Fibroblast of gingiva (primary cell): ENCODE measurements around the gene TMC2.

Experiments used
- DNase-seq: peaks from one replicate; pipeline ENCODE4 v3.0.0-alpha.2; 2011; ENCODE audit warnings: low read depth

The TMC2 gene

DNA sequence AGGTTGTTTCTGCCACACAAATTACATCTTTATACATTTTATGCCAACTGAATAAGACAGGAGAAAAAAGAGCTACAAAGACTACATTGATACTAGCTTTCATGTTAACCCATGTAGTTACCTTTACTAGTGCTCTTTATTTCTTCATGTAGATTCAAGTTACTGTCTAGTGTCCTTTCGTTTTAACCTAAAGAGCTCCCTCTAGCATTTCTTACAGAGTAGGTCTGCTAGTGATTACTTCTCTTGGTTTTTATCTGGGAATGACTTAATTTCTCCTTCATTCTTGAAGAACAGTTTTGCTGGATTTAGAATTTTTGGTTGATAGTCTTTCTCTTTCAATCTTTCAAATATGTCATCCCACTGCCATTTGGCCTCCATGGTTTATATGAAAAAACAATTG lies 94.9 kb downstream of the TMC2 start:
- no peak for DNase-seq

DNA sequence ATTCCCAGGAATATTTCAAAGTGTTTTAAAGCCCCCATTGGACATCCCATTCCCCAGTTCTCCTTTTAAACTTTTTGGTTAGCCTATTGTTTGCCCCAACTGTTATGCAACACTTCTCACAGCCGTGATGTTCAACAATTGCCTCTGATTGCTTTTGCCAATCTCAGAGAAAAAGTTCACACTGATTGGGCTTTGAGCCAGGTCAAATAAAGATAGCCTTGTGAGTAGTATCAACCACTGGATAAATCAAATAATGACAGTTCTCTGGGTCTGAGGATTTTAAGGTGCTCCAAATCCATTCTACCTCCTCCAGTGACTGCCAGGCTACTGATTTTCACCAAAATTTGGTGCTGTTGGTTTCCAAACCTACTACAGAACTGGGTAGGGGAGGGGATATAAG lies 97.0 kb downstream of the TMC2 start:
- DNase-seq: no peak

DNA sequence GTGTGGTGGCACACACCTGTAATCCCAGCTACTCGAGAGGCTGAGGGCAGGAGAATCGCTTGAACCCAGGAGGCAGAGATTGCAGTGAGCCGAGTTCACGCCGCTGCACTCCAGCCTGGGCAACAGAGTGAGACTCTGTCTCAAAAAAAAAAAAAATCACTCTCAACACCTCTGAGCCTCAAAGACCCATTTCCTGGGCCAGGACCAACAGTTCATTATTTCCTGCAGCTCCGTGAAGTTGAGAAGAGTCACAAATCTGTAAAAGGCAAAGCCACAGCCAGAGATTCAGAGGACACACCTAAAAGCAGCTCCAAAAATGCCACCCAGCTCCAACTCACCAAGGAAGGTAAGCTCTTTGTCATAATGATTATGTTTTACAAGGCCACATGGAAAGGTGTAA lies 100.9 kb downstream of the TMC2 start:
- no peak for DNase-seq

DNA sequence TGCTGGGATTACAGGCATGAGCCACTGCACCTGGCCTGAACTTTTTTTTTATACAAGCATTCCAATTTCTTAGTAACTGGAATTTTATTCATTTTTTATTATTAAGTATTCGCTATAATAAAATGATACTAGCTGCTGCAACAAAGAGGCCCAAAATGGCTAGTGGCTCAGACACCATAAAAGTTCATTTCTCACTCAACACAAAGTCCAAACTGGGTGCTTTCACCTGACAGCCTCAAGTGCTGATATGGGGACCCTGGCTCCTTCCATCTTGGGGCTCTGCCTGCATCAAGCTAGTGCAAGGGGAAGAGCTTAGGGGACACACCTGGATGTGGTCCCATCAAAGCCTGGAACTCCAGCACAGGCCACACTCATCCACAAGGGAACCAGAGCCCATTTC lies 103.9 kb downstream of the TMC2 start:
- DNase-seq: no peak

DNA sequence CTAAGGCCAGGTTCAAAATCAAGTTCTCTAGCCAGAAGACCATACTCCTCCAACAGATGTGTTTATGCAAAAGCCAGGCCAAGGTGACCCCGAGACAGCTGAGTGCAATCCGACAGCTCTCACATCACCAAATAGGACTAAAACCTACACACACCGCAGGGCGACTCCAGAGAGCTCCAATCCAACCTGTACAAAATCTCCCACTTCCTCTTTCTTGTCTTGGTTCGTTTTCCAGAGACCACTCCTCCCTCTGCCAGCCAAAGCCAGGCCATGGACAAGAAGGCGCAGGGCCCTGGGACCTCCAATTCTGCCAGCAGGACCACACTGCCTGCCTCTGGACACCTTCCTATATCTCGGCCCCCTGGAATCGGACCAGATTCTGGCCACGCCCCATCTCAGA lies 104.5 kb downstream of the TMC2 start:
- no peak for DNase-seq

DNA sequence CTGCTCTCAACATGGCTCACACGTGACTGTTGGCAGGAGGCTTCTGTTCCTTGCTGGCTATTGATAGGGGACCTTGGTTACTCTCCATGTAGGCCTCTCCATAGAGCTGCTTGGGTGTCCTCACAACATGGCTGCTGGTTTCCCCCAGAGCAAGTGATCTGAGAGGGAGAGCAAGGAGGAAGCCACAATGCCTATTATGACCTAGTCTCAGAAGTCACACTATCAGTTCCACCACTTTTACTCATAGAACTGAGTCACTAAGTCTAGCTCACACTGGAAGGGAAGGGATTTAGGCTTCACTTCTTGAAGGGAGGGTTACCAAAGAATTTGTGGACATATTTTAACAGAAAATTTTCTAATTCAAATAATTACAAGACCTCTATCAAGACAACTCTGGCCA lies 107.3 kb downstream of the TMC2 start:
- no peak for DNase-seq

DNA sequence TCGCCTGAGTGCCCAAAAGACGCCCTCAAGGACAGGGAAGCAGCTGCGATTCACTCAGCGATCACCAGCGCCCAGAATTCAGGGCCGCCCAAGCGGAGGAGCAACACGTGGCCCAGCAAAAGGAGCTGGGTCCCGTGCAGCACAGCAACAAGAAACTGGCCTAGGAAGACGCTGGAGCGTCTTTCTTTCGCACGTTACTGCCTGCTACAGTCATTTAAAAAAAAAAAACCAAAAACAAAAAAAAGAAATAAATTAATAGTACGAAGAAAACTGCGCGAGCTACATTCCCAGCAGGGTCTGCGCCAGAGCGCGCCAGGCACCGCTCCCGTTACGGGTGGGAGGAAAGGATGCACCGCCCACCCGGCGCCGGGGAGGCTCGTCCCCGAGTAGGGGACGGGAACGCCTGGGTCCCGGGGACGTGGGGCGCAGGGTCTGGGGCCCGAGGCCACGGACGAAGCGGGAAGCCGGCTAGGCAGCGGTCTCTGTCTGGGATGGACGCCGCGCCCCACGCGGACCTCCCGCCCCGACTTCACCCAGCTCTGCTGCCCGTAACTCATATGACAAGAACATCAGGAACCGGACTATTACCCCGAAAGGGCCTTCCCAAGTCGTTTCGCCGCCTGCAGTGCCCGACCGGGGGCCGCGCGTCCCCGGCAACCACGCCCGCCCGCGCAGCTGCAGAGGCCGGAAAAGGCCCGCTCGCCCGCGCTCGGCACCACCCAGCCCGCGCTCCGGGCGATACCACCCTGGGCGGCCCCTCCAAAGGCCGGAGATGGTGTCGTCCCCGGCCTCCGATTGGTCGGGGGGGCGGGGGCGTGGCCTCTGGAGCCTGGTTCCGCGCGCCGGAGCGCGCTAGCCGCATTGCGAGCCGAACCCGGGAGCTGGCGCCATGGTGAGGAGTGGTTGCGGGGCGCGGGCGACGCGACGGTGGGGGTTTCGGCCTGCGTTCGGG lies 115.7 kb downstream of the TMC2 start, which contains the start of gene NOP56:
Gene NOP56, plus strand, starts transcription at position 861 of the 952 bp plus-strand sequence. Its CDS starts 29 bp downstream, at position 890.
- DNase-seq: peak; percentile 92

DNA sequence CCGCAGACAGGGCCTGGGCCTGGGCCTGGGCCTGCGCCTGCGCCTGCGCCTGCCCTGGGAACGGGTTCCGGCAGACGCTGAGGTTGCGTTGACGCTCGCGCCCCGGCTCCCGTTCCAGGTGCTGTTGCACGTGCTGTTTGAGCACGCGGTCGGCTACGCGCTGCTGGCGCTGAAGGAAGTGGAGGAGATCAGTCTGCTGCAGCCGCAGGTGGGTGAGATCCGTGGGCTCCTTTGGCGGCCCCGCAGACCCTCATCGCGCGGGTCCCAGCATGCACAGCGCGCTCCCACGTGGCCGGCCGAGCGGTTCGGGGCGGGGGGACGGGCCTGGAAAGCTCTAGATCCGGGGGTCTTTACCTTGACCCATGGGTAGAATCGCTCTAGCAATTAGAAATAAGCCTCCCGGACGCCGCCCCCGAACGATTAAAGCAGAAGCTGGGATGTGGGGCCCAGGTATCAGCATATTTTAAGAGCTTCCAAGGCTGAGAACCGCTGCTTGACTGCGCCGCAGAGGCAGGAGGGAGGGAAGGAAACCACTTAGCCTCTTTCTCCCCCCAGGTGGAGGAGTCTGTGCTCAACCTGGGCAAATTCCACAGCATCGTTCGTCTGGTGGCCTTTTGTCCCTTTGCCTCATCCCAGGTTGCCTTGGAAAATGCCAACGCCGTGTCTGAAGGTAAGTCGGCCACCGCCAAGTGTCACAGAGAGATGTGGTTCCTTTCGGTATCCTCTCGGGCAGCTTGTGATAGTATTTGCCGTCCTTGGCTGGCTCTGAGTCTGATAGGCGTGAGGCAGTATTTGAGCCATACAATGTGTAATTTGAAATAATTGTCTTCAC lies 116.6 kb downstream of the TMC2 start:
- DNase-seq: no peak

DNA sequence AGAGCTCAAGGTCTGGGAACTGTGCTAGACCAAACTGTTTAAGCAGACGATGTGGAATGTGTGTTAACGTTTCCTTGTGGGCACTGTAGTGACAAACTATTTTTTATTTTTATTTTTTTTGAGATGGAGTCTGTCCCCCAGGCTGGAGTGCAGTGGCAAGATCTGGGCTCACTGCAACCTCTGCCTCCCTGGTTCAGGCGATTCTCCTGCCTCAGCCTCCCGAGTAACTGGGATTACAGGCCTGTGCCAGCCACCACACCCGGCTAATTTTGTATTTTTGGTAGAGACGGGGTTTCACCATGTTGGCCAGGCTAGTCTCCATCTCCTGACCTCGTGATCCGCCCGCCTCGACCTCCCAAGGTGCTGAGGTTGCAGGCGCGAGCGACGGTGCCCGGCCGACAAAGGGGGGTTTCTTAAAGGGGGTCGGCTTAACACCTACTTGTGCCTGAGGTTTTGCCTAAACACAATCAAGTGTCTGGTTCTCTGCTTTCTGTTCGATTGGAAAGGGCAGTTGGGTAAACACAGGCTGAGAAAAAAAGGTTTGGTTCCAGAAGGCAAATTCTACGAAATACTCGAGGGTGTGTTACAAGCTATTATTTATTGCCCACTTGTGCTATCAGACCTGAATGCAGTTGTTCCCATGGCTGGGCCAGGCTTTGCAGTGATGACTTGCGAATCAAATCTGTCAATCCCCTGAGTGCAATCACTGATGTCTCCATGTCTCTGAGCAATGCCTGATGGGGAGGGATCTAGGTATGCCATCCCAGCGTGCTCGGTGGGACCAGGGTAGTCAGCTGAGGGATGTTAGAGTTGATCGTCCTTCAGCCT lies 117.4 kb downstream of the TMC2 start:
- no peak for DNase-seq

DNA sequence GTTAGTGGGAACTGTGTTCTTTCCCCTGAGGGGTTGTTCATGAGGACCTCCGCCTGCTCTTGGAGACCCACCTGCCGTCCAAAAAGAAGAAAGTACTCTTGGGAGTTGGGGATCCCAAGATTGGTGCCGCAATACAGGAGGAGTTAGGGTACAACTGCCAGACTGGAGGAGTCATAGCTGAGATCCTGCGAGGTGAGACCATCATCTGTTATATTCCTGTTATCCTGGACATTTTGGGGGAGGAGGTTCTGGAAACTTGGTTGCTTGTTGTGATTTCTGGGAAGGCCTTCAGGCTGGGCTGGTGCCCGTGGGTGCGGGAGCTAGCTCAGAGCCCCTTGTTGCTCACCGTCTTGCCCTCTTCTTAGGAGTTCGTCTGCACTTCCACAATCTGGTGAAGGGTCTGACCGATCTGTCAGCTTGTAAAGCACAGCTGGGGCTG lies 118.0 kb downstream of the TMC2 start:
- no peak for DNase-seq

DNA sequence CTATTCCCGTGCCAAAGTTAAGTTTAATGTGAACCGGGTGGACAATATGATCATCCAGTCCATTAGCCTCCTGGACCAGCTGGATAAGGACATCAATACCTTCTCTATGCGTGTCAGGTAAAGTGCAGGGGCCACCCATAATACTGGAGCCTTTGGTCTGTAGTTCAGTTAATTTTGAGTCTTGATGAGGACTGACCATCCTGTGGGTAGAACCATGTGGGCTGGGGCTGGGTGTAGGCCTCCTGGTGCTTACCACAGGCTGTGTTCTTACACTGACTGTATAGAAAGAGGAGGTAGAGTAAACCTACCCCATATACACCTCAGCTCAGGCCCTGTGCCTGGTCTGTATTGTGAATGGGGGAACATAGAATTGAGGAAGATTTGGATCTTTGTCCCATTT lies 118.5 kb downstream of the TMC2 start:
- DNase-seq: no peak

DNA sequence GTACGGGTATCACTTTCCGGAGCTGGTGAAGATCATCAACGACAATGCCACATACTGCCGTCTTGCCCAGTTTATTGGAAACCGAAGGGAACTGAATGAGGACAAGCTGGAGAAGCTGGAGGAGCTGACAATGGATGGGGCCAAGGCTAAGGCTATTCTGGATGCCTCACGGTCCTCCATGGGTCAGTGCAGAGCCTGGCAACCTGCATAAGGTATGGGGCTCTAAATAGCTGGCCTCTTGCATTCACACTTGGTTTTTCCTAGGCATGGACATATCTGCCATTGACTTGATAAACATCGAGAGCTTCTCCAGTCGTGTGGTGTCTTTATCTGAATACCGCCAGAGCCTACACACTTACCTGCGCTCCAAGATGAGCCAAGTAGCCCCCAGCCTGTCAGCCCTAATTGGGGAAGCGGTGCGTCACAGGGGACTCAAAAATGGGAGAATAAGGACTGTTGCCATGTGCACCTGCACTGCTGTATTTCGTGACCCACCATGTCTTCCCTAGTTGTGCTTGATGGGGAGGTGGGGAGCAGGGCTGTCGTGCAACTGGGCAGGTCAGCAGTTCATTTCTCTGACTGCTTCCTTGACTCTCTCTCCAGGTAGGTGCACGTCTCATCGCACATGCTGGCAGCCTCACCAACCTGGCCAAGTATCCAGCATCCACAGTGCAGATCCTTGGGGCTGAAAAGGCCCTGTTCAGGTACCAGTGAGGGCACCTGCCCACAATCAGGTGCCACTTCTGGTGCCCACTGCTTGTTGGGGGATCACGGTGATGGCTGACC lies 119.2 kb downstream of the TMC2 start:
- no peak for DNase-seq

DNA sequence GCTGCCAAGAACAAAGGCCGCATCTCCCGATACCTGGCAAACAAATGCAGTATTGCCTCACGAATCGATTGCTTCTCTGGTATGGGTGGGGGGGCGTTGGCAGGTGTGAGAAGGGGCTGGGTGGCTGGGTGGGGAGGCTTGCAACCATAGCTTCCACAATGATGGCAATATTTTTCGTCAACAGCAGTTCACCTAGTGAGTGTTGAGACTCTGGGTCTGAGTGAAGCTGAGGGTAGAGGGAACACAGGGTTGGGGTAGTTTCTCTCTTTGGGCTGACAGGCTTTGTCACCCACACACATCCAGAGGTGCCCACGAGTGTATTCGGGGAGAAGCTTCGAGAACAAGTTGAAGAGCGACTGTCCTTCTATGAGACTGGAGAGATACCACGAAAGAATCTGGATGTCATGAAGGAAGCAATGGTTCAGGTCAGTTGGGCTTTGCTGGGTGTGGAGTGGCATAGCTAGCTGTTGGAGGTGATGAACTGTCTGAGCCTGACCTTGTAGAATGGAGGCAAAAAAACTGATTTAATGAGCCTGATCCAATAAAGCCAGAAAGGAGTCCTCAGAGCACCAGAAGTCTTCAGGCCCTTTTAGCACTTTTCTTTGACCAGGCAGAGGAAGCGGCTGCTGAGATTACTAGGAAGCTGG lies 120.2 kb downstream of the TMC2 start:
- no peak for DNase-seq

DNA sequence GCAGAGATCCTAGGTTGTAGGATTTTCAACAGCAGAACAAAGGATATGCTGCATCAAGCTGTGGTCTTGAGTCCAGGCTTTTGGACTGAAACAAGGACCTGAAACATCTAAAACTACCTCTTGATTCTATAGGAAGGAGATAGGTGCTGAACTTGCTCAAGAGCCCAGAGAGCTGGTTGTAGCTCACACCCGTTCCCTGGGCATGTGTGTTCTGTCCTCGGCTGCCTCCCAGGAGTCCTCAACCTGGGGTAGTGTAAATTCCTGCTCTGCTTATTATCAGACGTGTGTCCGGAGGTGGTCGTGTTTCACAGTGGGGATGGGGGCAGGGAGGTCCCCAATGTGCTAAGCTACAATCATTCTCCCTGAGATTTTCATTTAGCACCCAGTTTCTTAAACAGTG lies 120.9 kb downstream of the TMC2 start:
- DNase-seq: no peak

DNA sequence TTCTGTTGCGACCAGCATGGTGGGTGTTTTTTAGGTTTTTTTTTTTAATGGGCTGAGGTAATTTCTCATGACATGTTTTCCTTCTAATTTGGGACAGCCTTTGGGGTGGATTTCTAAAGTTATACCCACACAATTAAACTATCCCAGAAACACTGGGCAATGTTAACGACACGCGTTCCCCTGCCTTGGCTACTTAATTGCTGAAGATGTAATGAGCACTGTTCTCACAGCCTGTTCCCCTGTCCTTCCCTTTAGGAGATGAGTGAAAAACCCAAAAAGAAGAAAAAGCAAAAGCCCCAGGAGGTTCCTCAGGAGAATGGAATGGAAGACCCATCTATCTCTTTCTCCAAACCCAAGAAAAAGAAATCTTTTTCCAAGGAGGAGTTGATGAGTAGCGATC lies 121.3 kb downstream of the TMC2 start:
- DNase-seq: no peak

DNA sequence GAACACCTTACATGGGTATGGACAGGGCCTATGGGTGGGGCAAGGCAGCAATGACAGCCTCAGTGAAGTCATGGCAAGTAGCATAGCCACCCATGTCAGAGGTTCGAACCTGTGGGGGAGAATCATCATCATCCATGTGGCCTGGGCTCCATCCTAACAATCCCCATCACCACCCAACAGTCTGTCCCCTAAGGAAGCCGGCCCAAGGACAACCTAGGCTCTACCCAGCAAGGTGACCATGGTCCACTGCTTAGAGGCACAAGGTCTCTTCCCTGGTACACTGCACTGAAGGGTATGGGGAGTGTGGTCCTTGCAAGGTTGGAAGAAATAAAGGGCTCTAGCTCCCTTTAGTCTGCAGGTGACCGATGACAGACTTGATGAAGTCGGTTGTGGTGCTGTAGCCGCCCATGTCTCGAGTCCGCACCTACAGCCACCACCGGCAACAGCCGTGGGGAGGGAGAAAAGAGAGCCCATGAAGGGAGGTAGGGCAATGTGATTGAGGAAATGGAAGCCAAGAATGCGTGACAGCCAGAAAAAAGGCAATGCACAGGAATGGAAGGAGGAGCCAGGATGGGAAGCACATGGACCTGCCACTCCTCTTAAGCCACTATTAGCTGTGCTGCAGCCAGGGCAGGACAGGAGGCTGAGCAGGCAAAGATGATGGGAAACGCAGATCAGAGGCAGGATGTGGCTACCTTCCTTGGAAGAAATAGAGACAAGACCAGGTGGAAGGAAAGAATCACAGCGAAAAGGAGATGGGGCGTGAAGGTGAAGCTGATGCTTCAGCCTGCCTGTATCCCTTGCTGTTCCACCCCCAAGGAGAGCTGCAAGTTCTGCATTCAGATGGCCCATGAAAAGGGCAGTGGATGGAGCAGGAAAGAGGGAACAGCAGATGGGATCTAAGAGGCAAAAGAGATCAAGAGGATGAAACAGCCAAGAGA lies 122.3 kb downstream of the TMC2 start:
- no peak for DNase-seq

DNA sequence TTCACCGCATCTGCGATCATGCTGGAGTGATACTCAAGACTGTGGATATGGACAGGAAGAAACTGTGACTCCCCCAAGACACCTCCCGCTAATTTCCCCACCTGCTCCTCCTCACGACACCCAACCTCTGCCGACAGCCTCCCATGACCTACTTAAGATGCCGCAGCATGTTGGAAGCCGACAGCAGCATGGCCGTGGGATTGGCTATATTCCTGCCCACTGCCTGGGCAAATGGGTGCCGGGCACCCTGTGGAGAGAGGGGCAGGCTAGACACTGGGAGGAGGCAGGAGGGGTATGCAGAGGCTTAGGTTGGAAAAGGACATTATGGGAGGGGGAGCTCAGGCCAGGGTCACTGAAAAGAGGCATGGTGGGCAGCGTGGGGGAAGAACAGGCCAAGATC lies 123.2 kb downstream of the TMC2 start:
- DNase-seq: no peak

DNA sequence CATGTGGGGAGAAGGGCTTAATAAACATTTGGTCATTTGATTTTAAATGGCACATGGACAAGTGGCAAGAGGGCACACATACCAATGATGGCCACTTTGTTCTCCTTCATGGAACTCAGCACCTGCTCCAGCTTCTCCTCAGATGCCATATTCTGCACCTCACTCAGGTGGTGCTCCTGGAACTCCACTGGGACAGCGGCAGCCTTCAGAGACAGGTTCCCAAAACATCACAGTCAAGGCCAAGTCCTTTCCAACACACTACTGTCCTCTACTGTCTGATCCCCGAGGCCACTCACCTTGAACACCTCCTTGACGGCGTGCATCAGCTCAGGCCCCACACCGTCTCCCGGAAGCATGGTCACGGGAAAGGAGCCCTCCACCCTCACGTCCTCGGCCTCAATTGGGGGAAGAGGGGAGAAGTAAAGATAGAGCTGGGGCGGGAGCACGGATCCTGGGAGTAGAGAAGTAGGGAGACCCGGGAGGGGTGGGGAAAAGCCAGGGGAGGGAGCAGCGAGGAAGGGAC lies 127.1 kb downstream of the TMC2 start:
- no peak for DNase-seq
